HUES64 (cell line): ENCODE data around the gene PANK3. TPM values are rescaled to one million over a fixed set of nuclear protein-coding genes. Genes with fewer than 3 reads are reported as not detected.

Experiments
- H3K27ac ChIP-seq: 2 replicates; pipeline ENCODE4 v1.7.0; 2013; ENCODE audit warnings: low read depth, low read length, inconsistent platforms
- H3K27me3 ChIP-seq: 2 replicates; pipeline ENCODE4 v1.6.1; 2013; ENCODE audit warnings: mild to moderate bottlenecking, low read length; ENCODE audit not compliant: insufficient read depth
- H3K36me3 ChIP-seq: 2 replicates; pipeline ENCODE4 v1.6.1; 2013; ENCODE audit warnings: mild to moderate bottlenecking, low read length; ENCODE audit not compliant: insufficient read depth
- H3K4me1 ChIP-seq: 2 replicates; pipeline ENCODE4 v1.6.1; 2013; ENCODE audit warnings: mild to moderate bottlenecking, low read length, moderate library complexity; ENCODE audit not compliant: insufficient read depth
- H3K4me3 ChIP-seq: 2 replicates; pipeline ENCODE4 v1.5.1; 2013; ENCODE audit warnings: mild to moderate bottlenecking, low read length, moderate library complexity
- H3K9ac ChIP-seq: 2 replicates; pipeline ENCODE4 v1.6.1; 2013; ENCODE audit warnings: mild to moderate bottlenecking, low read depth, low read length
- H3K9me3 ChIP-seq: 2 replicates; pipeline ENCODE4 v1.6.1; 2013; ENCODE audit warnings: low read depth, low read length; ENCODE audit not compliant: insufficient read depth
- WGBS: fragments of 150-250, 120-280 bp; methylation state at CpG from one replicate; pipeline ENCODE4 v1.1.7; 2013; ENCODE audit warnings: missing lambda C conversion rate; 5-methylcytosine and 5-hydroxymethylcytosine counted together
- polyA plus RNA-seq, 2 experiments: library from polyadenylated mRNA; stranded (reverse); fragments of 50-300 nt; gene quantifications; one replicate each; pipeline ENCODE4 v1.2.3, GENCODE V29; 2013

The PANK3 gene
- 32.7 TPM for polyA plus RNA-seq (2013, experiment 1 of 2)
- polyA plus RNA-seq (2013, experiment 2 of 2), result 39.3 TPM

DNA sequence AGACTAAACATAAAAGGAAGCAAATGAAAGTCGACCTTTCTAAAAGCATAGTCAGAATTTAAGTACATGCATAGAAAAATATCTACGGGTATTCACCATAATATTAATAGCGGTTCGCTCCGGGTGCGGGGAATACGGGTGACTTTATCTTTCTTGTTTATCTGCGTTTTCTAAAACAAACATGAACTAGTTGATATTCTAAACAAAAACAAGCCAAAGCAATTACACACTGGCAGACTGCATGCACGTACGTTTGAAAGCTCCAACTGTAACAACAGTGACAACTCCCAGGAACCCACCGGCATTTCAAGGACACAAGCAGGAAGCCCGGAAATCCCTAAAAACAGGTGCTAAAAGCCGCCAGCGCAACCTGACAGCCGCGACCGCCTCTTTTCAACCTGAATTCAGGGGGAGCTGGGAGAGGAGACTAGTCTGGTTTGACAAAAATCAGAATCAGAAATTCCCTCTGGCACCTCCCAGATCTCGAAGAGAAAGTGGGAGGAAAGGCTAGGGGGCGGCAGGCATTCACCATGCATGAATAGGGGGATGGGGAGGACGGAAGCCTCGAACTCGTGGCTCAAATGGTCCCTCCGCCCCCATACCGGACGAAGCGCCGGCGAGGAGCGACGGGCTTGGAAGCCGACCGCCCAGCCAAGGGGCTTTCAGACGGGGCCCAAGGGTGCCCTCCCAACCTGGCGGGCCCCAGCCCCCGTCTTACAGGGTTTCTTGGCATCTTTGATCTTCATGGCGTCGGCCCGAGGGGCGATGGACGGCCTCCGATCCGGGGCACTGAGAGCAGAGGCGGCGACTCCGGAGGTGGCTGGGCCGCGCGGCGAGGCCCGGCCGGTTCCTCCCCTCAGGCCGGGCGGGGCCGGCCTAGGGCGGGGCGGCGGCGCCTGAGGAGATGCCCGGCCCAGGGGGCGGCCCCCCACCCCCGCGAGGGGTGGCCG lies at the start of gene PANK3:
Gene PANK3 (minus strand): TSS at position 831 of the 950 bp plus-strand sequence. CDS start 85 bp downstream, at position 746.
- under 1% methylated on average over 62 of the region's 63 CpGs for WGBS
- peaks cover 4% of the 10 kb centered on the region; the same call in 1 of the 2 replicates for H3K9me3 ChIP-seq

DNA sequence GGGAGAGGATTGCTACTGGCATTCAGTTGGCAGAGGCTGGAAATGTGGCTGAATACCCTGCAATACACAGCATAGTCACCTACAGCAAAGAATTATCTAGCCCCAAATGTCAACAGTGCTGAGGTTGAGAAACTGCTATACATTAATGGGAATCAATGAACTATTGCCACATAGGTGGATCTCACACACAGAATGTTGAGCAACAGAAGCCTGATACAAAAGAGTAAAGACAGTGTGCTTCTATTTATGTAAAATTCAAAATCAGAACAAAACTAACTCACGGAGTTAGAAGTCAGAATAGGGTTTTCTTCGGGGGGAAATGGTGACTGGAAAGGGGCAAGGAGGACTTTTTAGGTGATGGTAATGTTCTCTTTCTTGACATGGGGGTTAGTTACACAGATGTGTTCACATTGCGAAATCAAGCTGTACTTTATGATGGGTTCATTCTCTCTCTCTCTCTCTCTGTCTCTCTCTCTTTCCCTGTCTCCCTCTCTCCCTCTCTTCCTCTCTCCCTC lies 45.7 kb upstream of the PANK3 start:
- H3K9me3 ChIP-seq, result peaks cover 4% of the 10 kb centered on the region; the same call in 1 of the 2 replicates
- H3K9ac ChIP-seq, result no peak overlapping the region
- 95% methylated on average over 3 of the region's 3 CpGs for WGBS
- no peaks in the 10 kb centered on the region for H3K4me1 ChIP-seq
- H3K4me3 ChIP-seq, result no peak overlapping the region
- no peak overlapping the region for H3K27ac ChIP-seq
- no peaks in the 10 kb centered on the region for H3K36me3 ChIP-seq
- no peaks in the 10 kb centered on the region for H3K27me3 ChIP-seq

More for the DNA sequence above, at the start of gene PANK3:
- peak within 1 kb of the TSS; percentile 94 for H3K9ac ChIP-seq
- H3K4me1 ChIP-seq, result peaks cover 24% of the 10 kb centered on the region
- peaks cover 16% of the 10 kb centered on the region; the same call in 1 of the 2 replicates for H3K36me3 ChIP-seq
- H3K27ac ChIP-seq, result peak within 1 kb of the TSS; percentile 94
- H3K4me3 ChIP-seq, result peak within 1 kb of the TSS; percentile 99
- H3K27me3 ChIP-seq, result no peaks in the 10 kb centered on the region

DNA sequence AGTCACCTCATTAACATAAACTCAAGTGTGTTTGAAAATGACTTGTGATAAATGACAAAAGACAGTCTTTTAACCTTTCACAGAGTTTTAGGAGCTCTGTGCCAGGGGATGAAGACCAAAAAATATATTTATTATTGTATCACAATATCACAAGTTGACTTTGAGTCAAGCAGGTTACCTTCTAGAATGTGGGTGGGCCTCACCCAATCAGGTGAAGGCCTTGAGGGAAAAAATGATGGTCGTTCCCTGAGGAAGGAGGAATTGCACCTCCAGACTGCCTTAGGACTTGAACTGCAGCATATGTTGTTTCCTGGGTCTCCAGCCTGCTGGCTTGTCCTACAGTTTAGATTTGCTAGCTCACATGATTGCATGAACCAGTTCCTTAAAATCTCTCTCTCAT lies 41.6 kb upstream of the PANK3 start:
- Histone ChIP-seq H3K4me1 (no peaks in the 10 kb centered on the region), H3K36me3 (no peaks in the 10 kb centered on the region), H3K27ac (no peak overlapping the region), H3K9ac (no peak overlapping the region), H3K9me3 (no peaks in the 10 kb centered on the region), H3K27me3 (no peaks in the 10 kb centered on the region), H3K4me3 (no peak overlapping the region)
- WGBS, result 84% methylated on average over 1 of the region's 1 CpG

DNA sequence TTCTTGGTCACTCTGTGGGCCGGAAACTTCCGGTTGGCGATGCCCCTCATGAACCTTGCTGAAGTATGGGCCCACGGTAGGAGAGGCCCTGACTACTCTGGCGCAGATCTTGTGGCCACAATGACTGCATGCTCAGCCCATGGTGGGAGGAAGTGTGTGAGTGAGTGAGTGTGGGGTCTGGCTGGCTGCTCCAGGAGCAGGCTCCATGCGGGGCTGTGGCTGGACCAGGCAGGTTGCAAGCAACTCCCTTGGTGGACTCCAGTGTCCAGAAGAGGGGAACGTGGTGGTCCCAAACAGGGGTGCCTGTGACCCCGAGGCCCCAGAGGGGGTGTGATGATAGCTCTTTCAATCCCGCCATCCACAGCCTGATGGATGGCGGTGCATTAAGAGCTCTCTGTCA lies 35.5 kb upstream of the PANK3 start:
- Histone ChIP-seq H3K27ac (no peak overlapping the region), H3K9ac (no peak overlapping the region), H3K4me3 (no peak overlapping the region), H3K4me1 (no peaks in the 10 kb centered on the region), H3K27me3 (no peaks in the 10 kb centered on the region), H3K36me3 (no peaks in the 10 kb centered on the region), H3K9me3 (no peaks in the 10 kb centered on the region)
- 92% methylated on average over 10 of the region's 10 CpGs for WGBS

DNA sequence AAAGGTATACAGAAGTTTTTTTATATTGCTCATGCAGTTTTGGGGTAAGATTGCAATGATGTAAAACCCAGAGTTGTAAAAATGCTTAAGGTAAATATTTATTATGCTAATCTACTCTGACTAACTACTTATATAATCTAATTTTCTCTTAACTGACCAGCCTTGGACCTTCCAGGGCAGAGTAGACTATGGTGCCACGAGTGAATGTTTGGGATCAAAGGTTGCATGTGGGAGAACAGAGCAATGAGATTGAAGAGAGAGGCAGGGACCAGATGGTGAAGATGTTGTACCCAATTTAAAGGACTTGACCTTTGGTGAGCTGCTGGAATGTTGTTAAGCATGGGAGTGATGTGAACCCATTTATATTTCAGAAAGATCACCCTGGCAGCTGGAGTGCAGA lies 34.8 kb upstream of the PANK3 start:
- Histone ChIP-seq H3K27ac (no peak overlapping the region), H3K36me3 (no peaks in the 10 kb centered on the region), H3K27me3 (no peaks in the 10 kb centered on the region), H3K4me1 (no peaks in the 10 kb centered on the region), H3K4me3 (no peak overlapping the region), H3K9ac (no peak overlapping the region), H3K9me3 (no peaks in the 10 kb centered on the region)
- WGBS, result 83% methylated on average over 1 of the region's 1 CpG

DNA sequence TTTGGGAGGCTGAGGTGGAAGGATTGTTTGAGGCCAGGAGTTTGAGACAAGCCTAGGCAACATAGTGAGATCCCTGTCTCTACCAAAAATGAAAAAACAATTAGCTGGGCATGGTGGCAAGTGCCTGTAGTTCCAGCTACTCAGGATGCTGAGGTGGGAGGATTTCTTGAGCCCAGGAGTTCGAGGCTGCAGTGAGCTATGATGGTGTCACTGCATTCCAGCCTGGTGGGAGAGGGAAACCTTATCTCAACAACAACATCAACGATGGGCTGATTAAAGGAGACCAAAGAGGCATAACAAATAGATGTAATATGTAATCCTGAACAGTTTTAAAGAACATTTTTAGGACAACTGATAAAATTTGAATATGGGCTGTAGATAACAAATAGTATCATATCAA lies 34.2 kb upstream of the PANK3 start:
- no peaks in the 10 kb centered on the region for H3K4me1 ChIP-seq
- H3K4me3 ChIP-seq, result no peak overlapping the region
- no peaks in the 10 kb centered on the region for H3K9me3 ChIP-seq
- H3K36me3 ChIP-seq, result no peaks in the 10 kb centered on the region
- H3K27me3 ChIP-seq, result no peaks in the 10 kb centered on the region
- no peak overlapping the region for H3K27ac ChIP-seq
- WGBS, result 92% methylated on average over 1 of the region's 2 CpGs
- H3K9ac ChIP-seq, result no peak overlapping the region

DNA sequence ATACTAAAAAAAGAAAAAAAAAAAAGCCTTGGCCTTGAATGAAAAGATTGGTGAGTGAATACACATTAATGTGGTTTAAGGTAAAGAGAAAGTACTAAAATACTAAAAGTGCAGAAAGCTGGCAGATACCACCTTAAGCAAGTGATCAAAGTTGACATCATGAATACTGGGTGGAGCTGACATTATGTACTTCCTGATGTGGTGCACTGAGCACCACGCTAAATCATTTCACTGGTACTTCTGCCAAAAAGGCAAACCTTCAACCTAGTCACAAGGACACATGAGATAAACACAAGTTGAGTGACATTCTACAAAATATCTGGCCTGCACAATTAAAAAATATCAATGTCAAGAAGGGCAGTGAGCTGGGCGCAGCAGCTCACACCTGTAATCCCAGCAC lies 33.8 kb upstream of the PANK3 start:
- Histone ChIP-seq H3K9ac (no peak overlapping the region), H3K27ac (no peak overlapping the region), H3K4me3 (no peak overlapping the region), H3K9me3 (no peaks in the 10 kb centered on the region), H3K27me3 (no peaks in the 10 kb centered on the region), H3K4me1 (no peaks in the 10 kb centered on the region), H3K36me3 (no peaks in the 10 kb centered on the region)
- WGBS, result 89% methylated on average over 2 of the region's 2 CpGs

DNA sequence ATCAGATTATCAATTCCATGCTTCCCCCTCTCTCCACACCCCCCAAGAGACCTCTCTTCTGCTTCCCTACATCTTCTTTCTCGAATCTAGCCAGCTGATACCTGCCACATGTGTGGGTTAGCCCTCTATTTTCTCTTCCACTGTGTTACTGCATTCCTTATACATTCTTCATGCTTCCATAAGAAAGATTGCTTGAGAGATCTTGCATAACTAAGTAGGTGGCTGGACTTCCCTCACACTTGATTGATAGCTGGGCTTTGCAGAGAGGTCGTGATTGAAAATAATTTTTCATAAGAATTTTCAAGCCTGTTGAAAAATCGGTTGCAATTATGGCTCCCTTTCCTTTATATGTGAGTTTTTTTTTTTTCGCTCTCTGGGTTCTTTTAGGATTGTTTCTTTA lies 33.0 kb upstream of the PANK3 start:
- Histone ChIP-seq H3K27ac (no peak overlapping the region), H3K9ac (no peak overlapping the region), H3K4me1 (no peaks in the 10 kb centered on the region), H3K36me3 (no peaks in the 10 kb centered on the region), H3K27me3 (no peaks in the 10 kb centered on the region), H3K9me3 (no peaks in the 10 kb centered on the region), H3K4me3 (no peak overlapping the region)
- WGBS, result 93% methylated on average over 3 of the region's 4 CpGs

DNA sequence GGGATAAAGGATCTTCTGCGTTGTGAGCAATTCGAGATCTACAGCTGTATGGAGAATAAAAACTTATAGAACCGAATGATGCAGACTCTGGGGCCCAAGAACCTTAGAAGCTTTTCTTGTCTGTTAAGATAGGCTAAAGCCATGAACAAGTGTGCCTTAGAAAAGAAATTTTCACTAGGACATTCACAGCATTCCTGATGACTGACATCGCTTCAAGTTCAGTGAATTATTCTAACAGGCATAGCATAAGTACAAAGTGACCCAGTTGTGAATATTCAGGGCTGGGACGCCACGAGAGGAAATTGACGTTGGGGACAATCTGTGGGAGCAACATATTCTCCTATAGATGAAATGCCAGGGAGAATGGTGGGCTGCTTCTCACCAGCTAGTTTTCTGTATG lies 32.0 kb upstream of the PANK3 start:
- H3K27me3 ChIP-seq, result no peaks in the 10 kb centered on the region
- no peaks in the 10 kb centered on the region for H3K9me3 ChIP-seq
- WGBS, result 83% methylated on average over 7 of the region's 7 CpGs
- no peaks in the 10 kb centered on the region for H3K36me3 ChIP-seq
- no peak overlapping the region for H3K27ac ChIP-seq
- no peak overlapping the region for H3K9ac ChIP-seq
- H3K4me3 ChIP-seq, result no peak overlapping the region
- no peaks in the 10 kb centered on the region for H3K4me1 ChIP-seq

DNA sequence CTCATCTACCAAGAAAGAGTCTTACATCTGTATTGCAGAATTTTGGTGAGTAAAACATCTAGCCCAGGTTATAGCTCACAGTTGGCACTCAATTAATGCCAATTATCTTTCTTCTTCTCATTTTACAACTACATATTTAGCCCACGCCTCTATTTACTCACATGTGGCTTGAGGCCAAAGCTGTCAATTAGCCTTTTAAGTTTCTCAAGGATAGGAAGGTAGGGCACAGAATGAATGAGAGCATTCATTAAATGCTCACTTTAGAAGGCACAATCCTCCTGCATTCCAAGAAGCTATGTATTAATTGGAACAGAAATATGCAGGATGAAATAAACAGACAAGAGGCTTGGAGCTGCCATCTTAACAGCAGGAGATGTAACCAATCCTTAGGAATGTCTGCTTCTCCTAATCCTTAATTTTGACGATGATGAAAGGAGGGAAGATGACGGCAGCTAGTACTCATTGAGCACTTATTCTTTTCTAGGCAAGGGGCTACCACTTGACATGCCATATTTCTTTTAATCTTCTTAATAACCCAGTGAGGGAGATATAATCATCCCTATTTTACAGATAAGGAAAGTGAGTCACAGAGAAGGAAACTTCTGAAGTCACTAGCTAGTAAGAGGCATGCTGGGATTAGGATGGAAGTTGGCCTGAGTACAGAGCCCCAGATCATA lies 30.8 kb upstream of the PANK3 start:
- Histone ChIP-seq H3K27me3 (no peaks in the 10 kb centered on the region), H3K36me3 (no peaks in the 10 kb centered on the region), H3K4me1 (no peaks in the 10 kb centered on the region), H3K9me3 (no peaks in the 10 kb centered on the region), H3K4me3 (no peak overlapping the region), H3K27ac (no peak overlapping the region), H3K9ac (no peak overlapping the region)
- WGBS, result 100% methylated on average over 3 of the region's 3 CpGs

DNA sequence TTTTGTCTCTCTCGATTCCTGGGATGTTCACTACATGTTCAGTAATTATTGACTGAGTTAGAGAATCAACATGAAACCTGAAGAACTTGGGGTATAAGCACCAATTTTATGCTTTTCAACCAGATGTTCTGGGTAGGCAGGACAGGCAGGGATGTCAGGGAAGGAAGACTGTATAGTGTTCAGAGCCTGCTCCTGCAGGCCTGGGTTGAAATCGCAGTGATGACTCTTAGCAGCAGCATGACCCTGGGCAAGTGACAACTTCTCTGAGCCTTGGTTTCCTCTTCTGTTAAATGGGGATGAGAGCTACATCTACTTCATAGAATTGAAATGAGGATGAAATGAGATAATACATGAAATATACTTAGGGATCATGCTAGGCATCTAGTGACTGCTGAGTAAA lies 29.7 kb upstream of the PANK3 start:
- Histone ChIP-seq H3K27me3 (no peaks in the 10 kb centered on the region), H3K4me1 (no peaks in the 10 kb centered on the region), H3K9me3 (no peaks in the 10 kb centered on the region), H3K36me3 (no peaks in the 10 kb centered on the region), H3K27ac (no peak overlapping the region), H3K9ac (no peak overlapping the region), H3K4me3 (no peak overlapping the region)
- WGBS, result 97% methylated on average over 2 of the region's 2 CpGs
